HG03432 (cell line): Measurements from ENCODE around the gene PRCD.

Source experiments
- ATAC-seq: cut with Tn5 transposase; IDR thresholded peaks from one replicate; pipeline ENCODE4 v1.9.1; 2021; ENCODE audit warnings: mild to moderate bottlenecking, moderate library complexity; ENCODE audit not compliant: unreplicated experiment

The PRCD gene

DNA sequence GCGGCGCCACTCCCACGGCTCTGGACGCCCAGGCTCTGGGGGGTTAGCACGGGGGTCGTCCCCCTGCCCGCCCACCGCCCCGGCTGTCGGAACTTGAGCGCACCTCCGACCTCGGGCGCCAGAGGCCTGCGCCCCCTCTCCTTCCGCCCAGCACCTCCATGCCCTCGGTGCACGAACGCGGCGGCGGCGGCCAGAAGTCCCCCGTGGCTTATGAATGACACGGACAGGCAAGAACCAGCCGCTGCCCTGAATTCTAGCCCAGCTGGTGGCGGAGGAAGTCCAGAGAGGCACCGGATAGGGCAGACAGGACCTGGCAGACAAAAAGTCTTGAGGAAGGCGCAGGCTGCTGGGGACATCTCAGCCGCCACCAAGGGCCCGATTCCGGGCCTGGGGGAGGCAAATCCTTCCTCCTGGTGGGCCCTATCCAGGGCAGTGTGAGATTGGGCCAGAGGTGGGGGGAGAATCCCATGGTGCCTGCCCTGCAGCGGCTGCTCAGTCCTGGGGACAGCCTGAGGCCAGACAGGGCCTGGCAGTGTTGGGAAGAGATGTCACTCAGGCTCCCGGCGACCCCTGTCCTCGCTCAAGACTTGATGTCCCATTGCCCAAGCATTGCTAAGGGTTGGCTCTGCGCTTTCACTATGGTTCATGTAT is 1.4 kb upstream of the PRCD start:
- no peak for ATAC-seq

DNA sequence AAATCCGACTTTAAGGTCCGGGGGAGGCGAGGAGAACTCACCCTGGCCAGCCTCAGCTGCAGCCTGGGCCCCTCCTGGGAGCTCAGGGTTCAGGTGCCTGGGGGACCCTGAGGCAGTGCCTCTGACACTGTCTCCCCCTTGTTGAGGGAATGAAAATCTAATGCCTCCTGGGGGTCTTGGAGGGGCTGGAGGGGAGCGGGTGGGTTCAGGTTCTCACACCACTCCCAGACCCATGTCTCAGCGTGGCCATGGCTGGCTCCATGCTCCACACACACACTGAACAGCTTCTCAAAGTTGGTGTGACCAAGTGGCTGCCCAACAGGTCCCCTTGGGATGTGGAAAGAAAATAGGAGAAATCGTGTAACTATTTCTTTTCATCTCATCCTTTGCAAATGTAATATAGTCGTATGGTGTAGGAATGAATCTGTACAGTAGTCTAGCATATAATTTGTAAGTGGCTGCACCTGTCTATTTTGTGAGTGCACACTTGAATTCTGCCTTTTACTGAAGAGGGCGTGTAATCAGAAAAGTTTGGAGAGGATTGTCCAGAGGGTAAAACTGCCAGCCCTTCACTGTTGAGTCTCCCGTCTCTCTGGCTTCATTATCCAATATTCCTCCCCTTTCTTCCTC is 788 bp upstream of the PRCD start:
- ATAC-seq, result no peak

DNA sequence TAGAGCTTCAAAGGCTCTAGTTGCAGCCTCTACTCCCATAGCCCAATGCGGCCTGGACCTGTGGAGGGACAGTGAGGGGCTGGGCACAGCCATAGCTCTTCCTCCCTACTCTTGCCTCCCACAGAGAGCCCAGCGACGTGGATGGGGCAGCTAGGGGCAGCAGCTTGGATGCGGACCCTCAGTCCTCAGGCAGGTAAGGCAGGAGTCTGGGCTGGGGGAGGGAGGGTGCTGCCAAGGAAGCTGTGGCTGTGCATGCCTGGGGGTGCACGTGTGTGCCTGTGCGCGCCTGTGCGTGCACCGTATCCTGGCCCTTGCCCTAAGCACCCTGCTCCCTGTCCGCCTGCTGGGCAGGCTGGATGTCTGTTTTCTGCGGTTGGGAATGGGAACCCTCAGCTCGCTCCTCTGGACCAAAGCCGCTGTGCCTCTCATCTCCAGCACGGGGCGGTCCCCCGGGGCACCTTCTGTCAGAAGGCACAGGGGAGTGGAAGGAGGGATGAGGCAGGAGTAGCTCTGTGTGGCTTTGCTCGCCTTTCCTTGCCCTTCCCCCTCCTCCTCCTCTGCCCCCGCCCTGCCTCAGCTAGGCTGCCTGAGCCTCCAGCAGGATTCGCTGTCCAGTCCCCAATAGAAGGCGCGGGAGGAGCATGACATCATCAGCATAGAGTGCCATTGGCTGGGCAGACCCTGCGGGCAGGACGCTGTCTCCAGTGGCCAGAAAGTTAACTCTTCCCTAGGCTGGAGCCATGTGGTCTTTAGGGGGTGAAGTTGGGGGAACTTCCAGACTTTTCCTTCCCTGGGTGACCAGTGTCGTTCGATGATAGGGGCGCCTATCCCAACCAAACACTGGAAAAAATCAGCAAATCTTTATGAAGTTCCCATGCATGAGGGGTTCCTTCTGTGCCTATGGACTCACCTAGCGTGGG is 797 bp downstream of the PRCD start:
- no peak for ATAC-seq

DNA sequence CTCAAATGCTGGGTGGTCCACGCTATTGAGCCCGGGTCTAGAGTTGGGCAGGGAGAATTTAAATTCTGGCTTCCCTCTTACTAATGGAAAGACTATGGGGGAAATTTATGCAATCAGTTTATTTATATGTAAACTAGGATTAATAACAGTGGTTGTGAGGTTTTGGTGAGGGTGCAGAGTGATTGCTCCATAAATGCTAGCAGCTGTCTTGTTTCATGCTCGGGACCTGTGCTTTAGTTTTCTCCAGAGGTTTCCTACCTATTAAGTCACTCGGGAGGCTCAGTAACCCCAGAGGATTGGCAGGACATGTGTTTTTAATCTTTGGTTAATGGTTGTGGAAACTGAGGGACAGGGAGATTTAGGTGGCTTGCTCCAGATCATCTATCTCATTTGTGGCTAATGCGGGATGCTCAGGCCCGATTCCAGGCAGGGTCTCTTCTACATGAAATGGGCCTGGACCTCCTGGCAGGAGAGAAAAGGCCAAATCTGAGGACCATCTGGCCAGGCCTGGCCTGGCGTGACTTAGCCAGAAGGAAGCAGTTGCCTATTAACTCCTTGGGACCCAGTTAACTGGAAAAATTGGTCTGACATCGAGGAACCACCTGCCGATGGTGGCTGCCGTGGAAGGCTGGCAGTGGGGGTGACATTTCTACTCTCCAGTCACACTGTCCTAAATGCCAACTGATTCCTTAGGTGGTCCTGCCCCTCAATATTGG is 2.1 kb downstream of the PRCD start:
- ATAC-seq, result no peak

DNA sequence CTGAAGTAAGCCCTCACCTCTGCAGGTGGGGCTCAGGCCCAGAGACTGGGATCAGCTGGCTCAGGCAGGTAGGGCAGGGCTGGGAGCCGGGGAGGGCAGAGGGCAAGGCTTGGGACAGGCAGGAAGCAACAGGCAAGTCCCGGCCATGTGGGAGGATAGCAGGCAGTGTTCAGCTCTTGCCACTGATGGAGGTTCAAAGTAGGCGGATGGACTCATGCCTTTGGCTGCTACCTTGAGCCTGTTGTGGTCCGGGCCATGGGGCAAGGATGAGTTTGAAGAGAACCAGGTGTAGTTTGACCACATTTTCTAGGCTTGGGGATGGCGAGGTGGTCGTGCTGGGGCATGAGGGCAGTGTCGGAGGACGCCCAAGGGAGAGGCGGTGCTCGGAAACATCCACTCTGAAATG is 2.7 kb downstream of the PRCD start:
- ATAC-seq, result no peak

DNA sequence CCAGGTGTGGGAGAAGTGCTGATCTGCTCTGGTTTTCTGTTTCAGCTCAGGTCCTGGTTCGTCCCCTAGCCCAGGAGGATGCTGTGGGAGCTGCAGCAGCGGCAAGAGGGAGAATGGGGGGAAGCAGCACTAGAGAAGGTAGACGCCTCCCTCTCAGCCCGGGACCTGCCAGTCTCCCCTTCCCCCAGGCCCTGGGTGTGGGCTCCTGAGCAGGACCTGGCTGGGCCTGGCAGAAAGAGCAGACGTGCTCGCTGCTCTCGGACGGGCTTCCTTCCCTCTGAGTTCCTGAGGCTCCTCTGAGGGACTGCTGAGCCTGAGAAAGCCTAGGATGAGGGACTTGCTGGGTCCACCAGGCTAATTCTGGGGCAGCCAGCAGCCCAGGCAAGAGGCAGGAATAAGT is 3.1 kb downstream of the PRCD start:
- ATAC-seq, result no peak

DNA sequence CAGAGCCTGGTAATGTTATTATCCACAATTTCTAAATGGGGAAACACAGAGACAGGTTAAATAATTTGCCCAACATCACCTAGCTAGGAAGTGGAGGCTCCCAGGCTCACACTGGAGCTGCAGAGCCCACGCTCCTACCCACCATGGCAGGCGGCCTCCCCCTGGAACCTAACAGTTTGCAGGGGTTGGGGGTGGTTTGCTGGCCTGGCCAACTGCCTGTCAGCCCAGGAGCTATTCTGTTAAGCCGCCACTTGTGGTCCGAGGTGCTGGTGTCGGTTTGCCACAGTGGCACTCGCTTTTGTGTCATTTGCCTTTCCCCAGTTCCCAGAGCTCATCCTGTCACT is 3.6 kb downstream of the PRCD start:
- no peak for ATAC-seq

DNA sequence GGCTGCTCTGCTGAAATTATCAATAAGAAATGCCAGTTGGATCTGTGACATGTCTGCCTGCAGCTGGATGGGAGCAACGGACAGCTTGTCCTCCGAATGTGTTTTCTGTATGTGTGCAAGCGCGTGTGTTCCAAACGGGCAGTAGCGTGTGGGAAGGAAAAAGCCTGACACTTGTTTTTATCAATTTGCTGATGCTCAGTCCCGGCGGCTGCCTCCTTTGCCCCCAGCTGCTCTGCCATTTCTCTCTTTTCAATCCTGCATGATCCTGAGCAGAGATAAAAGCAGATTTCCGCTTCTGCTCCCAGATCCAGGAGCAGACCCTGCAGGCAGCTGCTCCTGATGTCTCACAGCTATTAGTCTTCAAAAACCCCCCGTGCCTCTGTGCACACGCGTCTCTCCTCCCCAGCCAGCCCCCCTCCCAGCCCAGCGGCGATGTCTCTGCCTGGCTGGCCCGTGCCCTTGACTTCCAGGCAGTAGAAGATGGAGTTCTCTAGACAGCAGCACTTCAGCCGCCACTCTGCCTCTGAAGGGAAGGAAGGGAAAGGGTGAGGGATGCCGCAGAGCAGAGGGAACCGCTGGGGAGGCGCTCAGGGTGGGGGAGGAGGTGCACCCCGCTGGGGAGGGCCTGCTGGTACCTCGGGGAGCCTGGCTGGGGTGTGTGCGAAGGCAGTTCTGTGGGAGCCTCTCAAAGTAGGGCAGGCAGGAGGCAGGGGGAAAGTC is 4.1 kb downstream of the PRCD start:
- no peak for ATAC-seq

DNA sequence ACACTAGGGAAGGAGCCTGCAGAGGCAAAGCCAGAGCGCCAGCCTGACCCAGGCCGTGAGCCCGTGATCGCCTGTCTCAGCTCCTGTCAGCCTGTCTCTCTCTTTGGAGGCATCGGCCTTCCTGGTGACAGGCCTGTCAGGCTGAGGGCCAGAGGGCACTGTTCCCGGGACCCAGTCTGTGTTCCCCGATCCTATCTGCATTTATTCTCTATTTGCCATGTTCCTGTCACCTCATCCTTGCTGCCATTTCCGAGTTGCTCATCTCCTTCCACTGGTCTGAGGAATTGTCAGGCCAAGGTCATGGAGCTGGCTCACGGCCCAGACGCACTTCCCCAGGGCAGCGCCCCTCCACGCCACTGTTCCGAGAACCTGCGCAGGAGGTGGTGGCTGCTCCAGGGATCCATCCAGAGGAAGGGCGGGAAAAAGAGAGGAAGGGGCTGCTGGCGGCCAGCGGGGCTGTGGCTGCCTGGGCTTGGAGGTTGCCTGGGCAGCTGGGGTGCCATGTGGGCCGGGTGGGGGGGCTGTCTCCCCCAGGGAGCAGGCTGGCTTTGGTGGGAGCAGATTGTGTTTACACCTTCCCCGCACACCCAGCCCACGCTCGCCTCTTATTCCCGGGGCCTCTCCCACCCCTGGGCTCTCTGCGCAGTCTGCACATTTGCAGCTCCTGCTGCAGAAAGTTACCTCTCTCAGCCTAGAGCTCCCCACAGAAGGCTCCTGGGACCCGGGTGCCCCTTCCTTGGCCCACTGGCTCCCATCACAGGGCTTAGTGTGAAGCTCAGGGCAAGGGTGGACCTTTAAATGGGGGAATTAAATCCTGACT is 4.9 kb downstream of the PRCD start:
- no peak for ATAC-seq

DNA sequence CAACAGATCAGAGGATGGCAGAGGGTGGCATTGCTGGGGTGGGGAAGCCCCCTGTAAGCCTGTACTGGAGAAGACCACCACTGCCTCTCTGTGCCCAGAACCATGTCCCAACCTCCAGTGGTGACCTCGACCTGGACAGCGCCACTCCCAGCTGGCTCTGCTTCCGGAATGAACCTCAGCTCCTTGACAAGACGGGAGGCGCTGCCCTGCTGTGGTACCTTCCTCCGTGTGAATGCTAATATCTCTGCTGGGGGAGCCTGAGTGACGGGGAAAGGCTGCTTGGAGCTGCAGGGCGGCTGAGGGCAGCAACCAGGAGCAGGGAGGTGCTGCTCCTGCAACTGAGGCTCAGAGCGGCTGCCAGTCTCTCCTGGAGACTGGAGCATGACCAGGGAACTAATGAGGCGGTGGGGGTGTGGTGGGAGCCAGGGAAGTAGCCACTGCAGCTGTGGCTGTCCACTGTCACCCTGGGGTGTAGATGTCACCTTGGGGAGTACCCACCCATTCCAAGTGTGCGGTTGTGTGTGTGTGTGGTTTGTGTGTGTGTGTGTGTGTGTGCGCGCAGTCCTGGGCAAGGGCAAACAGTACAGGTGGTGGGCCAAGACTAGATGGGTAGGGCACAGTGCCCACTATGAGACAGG is 6.2 kb downstream of the PRCD start:
- ATAC-seq, result no peak

DNA sequence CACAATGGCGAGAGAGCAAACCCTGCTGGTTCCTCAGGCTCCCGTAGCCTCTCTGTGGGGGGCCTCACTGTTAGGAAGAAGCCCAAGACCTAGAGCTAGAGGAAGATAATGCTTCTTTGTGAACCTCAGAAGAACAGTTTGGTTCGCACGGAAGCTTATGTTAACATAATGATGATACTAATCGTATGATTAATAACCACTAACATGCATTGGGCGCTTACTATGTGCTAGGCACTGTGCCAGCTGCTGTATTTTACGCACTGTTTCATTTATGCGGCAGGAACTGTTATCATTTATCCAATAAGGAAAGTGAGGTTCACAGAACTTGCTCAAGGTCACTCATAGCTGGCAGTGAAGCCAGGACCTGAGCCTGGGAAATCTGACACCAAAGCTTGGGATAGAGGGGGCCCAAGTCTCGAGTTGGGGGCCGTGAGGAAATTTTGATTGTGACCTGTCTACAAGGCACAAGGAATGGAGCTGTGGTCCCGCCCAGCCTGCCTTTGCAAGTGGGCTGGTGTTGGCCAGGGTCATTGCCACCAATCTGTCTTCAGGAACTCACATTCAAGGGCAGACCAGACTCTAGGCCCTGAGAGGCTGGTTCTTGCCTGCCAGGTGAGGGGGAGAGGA is 6.8 kb downstream of the PRCD start:
- ATAC-seq, result no peak

DNA sequence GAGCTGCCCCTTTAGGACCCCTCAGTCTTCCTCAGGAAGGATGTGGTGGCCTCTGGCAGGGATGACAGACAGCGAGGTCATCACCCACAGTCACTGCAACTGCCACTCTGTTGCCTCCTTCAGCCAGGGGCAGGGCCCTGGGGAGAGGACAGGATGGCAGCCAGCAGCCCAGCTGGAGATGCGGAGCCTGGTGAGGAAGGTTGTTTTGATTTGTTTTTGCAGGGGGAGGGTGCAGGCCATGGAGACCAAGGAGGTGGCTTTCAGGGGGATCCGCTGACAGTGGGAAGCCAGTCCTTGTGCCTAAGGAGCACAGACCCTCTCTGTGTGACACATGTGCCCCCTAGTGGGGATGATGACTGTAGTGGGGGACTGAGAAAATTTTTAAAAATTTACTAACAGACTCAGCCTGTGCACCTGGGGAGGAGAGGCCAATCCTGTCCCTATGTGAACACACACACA is 7.4 kb downstream of the PRCD start:
- ATAC-seq, result no peak

DNA sequence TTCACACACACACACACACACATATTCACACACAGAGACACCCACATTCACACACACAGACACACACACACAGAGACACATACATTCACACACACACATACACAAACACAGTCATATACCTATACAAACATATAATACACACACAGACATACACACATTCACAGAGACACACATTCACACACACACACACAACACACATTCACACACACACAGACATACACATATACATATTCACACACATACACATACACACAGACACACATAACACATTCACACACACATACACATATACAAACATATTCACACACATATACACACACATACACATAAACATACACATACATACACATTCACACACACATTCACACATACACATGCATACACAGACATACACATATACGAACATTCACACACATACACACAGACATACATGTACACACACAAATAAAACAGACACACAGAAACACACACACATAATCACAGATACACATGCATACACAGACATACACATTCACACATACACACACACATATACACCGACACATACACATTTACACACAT is 7.9 kb downstream of the PRCD start:
- ATAC-seq, result no peak

DNA sequence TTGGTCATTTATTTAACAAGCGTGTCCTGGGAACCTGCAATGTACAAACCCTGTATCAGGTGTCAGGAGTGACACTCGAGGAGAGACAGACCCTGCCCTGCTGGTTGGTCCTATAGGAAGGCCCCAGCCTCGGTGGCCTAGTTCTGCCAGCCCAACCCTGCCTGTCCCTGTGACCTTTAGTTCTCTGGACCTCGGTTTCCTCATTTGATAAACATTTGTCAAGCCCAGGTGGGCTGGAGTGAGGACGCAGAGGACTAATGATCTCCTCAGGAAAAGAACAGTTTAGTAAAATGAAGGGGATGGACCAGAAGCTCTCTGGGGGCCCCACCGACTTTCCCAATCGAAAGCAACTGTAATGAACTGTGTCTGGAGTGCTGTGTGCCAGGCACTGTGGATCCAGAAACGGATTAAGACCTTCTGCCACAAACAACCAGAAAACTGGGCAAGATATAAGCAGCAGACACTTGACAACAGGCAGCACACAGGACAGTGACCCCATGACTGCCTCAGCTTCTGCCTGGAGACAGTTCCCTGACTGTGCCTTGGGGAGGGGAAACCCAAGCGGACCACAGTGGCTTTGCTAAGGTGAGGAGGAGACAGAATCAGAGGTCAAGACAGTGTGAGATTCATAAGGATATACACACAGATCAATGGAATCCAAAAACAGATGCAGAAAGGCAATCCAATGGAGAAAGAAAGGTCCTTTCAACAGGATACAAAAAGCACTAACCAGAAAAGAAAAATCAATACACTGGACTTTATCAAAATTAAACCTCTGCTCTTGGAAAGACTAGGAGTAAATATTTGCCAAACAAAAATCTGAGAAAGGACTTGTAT is 8.8 kb downstream of the PRCD start:
- ATAC-seq, result no peak

DNA sequence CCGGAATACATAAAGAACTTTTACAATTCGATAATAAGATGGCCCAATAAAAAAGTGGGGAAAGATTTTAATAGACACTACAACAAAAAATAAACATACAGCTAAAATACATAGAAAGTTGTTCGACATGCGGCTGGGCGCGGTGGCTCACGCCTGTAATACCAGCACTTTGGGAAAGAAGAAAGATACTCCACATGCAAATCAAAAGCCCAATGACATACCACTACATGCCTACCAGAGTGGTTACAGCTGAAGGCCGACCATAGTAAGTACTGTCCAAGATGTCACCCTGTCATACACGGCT is 9.3 kb downstream of the PRCD start:
- no peak for ATAC-seq

DNA sequence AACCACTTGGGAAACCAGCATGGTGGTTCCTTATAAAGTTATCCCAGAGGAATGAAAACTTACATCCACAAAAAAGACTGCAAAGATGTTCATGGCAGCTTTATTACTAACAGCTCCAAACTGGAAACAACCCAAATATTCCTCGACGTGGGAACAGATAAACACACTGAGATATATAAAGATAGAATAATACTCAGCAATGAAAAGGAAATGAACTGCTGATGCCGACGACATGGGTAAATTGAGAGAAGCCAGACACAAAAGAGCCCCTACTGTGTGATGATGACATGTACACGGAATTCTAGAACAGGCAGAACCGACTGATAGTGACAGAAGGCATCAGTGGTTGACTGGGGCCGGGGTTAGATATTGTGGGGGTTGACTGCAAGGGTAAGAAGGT is 9.7 kb downstream of the PRCD start:
- no peak for ATAC-seq

DNA sequence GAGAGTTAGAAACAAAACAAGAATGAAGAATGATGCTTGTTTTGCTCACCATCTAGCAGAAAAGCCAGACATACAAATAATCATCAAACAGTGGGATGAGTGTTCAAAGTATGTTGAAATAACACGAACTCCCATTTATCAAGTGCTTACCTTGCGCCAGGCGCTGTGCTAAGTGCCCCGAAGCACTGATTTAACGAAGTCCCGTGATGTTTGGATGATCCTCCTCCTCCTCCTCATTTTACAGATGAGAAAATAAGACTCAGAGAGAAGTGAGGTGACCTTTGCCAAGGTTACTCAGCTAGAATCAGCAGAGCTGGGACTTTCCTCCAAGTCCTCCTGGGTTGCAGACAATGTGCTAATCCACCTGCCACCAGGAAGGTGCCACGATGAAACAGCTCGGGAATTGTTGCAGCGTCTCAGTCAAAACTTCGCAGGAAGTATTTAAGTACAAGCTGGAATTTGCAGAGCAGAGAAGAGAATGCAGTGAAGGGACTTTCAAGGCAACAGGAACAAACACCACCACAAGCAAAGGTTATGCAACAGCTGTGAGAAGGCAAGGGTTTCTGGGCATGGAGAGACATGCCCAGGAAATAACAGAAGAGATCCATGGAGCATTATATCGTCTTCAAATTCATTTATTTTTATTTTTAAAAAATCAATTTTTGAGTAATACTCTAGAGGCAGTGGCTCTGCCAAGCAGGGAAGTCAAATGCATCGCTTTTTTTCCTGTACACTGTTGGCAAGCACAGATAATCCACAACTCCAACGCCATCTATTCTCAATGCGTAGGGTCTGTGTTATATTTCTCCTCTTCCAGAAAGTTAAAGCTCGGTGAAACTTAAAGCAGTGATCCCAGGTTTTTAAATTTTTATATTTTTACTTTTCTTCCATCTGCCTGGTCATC is 11.1 kb downstream of the PRCD start:
- no peak for ATAC-seq
